Tibial nerve (tissue), 4 donors: ENCODE measurements around the gene RPP38. TPM values are rescaled to one million over a fixed set of nuclear protein-coding genes. Genes with fewer than 3 reads are reported as not detected.

ENCODE experiments used
- DNase-seq, 2 donors: peaks; one replicate each; pipeline ENCODE4 v3.0.0-alpha.2; 2019; ENCODE audit warnings: low spot score in 2 of 2
- H3K27ac ChIP-seq, 4 donors: fragments of 200-600 bp; sonication (generic) in 3 of 4; one replicate each; pipeline ENCODE4 v1.5.1; 2017 to 2019; ENCODE audit warnings: mild to moderate bottlenecking in 1 of 4
- H3K27me3 ChIP-seq, 2 donors: fragments of 200-600 bp; sonication (generic) in 1 of 2; one replicate each; pipeline versions ENCODE4 v1.5.1 to v1.6.0; 2017 to 2019
- H3K36me3 ChIP-seq, 3 donors: fragments of 200-600 bp; sonication (generic); one replicate each; pipeline ENCODE4 v1.5.1; 2018 to 2019
- H3K4me1 ChIP-seq, 4 donors: fragments of 200-600 bp; sonication (generic) in 3 of 4; one replicate each; pipeline ENCODE4 v1.5.1; 2017 to 2019
- H3K4me3 ChIP-seq, 4 donors: fragments of 200-600 bp; sonication (generic) in 3 of 4; one replicate each; pipeline ENCODE4 v1.5.1; 2017 to 2019; ENCODE audit warnings: mild to moderate bottlenecking in 1 of 4, moderate library complexity in 1 of 4
- H3K9me3 ChIP-seq, 4 donors: fragments of 200-600 bp; sonication (generic) in 3 of 4; one replicate each; pipeline ENCODE4 v1.5.1; 2017 to 2019
- EP300 ChIP-seq, 2 donors: sonication (generic); formaldehyde crosslinking; IDR thresholded peaks; one replicate each; pipeline ENCODE4 v1.6.1; 2017; ENCODE audit warnings: antibody characterized with exemption in 2 of 2, mild to moderate bottlenecking in 1 of 2
- POLR2A ChIP-seq, 2 donors: fragments of 450-650 bp; IDR thresholded peaks; one replicate each; pipeline ENCODE4 v1.6.1; 2017; ENCODE audit warnings: antibody characterized with exemption in 2 of 2, mild to moderate bottlenecking in 2 of 2, moderate library complexity in 2 of 2
- WGBS, 2 donors: methylation state at CpG; one replicate each; pipeline ENCODE4 v1.1.5; 2018; 5-methylcytosine and 5-hydroxymethylcytosine counted together
- total RNA-seq, 4 donors: library from RNA; depleted of rRNA; stranded (reverse); fragments of >200 nt; gene quantifications; one replicate each; pipeline ENCODE4 v1.1.0, GENCODE V29; 2016
- TF ChIP-seq, protein P1 (sequence below), 5 experiments: fragments of 200-600 bp in 3 of 5; fragments of 450-650 bp in 2 of 5; sonication (generic) in 3 of 5; IDR thresholded peaks; one replicate each; pipeline ENCODE4 v1.5.1; 2016 to 2019; ENCODE audit warnings: antibody characterized with exemption in 5 of 5, mild to moderate bottlenecking in 3 of 5, moderate library complexity in 2 of 5

Gene RPP38
- total RNA-seq, 4 donors from 2014 or later = 10.5 to 19.2 (median 16.5) TPM

DNA sequence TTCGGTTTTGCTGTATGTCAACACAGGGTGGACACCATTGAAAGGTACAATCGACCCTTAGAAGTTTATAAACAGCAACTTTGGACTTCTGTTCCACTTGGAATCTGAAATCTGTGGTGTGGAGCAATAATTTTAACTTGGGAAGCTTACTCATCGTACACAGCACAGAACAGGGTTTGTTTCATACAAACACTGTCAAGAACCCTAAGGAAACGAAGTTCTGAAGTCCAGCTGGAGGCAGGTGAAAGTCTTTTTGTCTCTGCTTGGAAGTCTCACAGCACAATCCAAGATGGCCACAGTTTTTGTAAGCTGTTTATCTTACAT is 39.8 kb downstream of the RPP38 start:
- DNase-seq = no peak
- no peak overlapping the region for H3K27ac ChIP-seq
- H3K36me3 ChIP-seq = peaks cover under 1 to 53% (median 19%) of the 10 kb centered on the region in 3 donors
- H3K9me3 ChIP-seq = no peaks in the 10 kb centered on the region
- 68 to 74% methylated on average over 4 of the region's 4 CpGs for WGBS, 2 donors
- TF ChIP-seq, protein P1, sequence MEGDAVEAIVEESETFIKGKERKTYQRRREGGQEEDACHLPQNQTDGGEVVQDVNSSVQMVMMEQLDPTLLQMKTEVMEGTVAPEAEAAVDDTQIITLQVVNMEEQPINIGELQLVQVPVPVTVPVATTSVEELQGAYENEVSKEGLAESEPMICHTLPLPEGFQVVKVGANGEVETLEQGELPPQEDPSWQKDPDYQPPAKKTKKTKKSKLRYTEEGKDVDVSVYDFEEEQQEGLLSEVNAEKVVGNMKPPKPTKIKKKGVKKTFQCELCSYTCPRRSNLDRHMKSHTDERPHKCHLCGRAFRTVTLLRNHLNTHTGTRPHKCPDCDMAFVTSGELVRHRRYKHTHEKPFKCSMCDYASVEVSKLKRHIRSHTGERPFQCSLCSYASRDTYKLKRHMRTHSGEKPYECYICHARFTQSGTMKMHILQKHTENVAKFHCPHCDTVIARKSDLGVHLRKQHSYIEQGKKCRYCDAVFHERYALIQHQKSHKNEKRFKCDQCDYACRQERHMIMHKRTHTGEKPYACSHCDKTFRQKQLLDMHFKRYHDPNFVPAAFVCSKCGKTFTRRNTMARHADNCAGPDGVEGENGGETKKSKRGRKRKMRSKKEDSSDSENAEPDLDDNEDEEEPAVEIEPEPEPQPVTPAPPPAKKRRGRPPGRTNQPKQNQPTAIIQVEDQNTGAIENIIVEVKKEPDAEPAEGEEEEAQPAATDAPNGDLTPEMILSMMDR (IDR thresholded peaks at IDR 0.05) = no peak
- no peaks in the 10 kb centered on the region for H3K27me3 ChIP-seq
- H3K4me1 ChIP-seq = peaks cover 0 to 12% (median 0%) of the 10 kb centered on the region in 4 donors
- no peak overlapping the region for H3K4me3 ChIP-seq

DNA sequence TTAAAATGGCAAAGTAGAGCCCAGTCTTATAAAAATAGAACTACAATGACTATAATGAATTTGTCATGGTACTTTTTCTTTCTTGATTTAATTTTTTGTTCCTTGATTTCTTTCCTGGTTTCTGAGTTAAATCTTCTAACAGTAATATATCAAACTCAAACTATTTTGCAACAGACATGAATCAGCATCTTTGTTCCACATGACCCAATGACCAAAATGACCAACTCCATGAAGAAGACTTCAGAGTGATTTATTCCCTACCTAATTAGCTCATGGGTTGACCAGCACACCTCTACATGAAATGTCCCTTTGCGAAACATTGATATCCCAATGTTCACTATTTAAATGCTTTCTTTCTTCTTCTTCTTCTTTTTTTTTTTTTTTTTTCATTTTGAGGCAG is 40.5 kb downstream of the RPP38 start:
- peaks cover 0 to 17% (median 0%) of the 10 kb centered on the region in 4 donors for H3K4me1 ChIP-seq
- no peaks in the 10 kb centered on the region for H3K27me3 ChIP-seq
- H3K27ac ChIP-seq = no peak overlapping the region
- 93 to 97% methylated on average over 1 of the region's 1 CpG for WGBS, 2 donors
- peaks cover 0 to 46% (median 18%) of the 10 kb centered on the region in 3 donors for H3K36me3 ChIP-seq
- TF ChIP-seq EP300 (IDR thresholded peaks at IDR 0.05) = no peak
- no peak for TF ChIP-seq POLR2A (IDR thresholded peaks at IDR 0.05)
- TF ChIP-seq, protein P1 (IDR thresholded peaks at IDR 0.05) = no peak
- H3K4me3 ChIP-seq = no peak overlapping the region
- no peak for DNase-seq
- no peaks in the 10 kb centered on the region for H3K9me3 ChIP-seq

DNA sequence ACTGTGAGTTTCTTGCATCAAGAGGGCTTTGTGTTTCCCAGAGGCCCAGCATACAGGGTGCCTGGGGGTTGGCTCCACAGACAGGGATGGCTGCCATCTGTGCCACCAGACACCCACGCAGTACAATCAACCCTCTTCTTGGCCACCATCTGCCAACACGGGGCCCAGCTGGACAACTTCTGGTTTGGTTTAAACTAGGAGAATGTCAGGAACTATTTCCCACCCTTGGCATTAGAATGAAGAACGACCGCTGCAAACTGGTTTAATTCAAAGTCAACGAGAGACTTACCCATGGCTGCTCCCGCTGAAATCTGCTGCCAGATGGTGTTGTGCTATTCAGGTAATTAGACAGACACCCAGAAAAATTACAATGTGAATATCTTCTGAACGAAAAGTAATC is 43.5 kb downstream of the RPP38 start:
- Histone ChIP-seq H3K4me1 (peaks cover 0 to 17% (median 0%) of the 10 kb centered on the region in 4 donors), H3K9me3 (no peaks in the 10 kb centered on the region), H3K4me3 (no peak overlapping the region), H3K27me3 (no peaks in the 10 kb centered on the region), H3K36me3 (peaks cover 0 to 19% (median 4%) of the 10 kb centered on the region in 3 donors), H3K27ac (peak overlapping the region in 1 of 4 donors; percentile 7)
- WGBS, 2 donors = 85 to 88% methylated on average over 7 of the region's 7 CpGs
- TF ChIP-seq EP300 (IDR thresholded peaks at IDR 0.05) = no peak
- no peak for TF ChIP-seq POLR2A (IDR thresholded peaks at IDR 0.05)
- TF ChIP-seq, protein P1 (IDR thresholded peaks at IDR 0.05) = no peak
- DNase-seq = no peak

DNA sequence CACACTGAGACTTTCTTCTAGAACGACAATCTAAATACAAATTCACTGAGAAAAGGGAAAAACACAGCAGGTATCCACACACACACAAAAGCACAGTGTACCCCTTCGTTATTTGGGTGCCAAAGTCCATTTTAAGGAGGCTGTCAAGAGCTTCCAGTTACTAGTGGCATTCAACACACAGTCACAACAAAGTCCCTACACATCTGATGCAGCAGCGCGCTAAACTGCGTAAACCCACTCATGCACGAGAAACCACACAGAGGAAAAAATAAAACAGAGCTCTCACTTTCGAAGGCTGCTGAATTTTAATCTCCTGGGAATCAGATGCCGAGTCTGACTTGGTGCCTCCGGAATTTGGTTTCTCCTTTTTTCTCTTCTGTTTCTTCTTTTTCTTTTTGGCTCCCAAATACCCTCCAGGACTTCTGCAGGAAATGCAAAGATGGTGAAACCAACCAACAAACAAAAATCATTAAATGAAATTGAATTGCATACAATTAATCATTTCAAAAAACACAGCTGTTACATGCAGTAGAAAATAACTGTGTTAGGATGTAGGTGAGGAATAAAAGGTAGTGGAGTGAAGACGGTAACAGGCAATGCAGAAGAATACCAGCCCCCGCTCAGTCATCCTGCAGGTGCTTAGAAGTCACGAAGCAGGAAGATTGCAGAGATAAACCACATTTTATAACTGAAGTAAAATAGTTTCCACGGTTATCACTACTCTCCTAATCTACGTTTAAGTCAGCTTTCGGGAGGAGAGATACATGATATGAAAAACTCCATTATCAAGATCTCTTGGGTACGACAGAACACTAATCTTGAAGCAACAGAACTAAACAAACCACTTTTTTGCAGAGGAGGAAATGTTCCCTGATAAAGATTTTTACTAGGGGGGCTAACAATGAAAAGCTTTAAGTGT is 44.2 kb downstream of the RPP38 start:
- 50 to 62% methylated on average over 16 of the region's 16 CpGs for WGBS, 2 donors
- TF ChIP-seq, protein P1 (IDR thresholded peaks at IDR 0.05) = no peak
- TF ChIP-seq EP300 (IDR thresholded peaks at IDR 0.05) = no peak
- DNase-seq = no peak
- H3K27ac ChIP-seq = peak overlapping the region in 2 of 4 donors; percentile 7 to 17
- H3K36me3 ChIP-seq = peaks cover 0 to 19% (median 4%) of the 10 kb centered on the region in 3 donors
- no peaks in the 10 kb centered on the region for H3K27me3 ChIP-seq
- H3K4me3 ChIP-seq = no peak overlapping the region
- H3K9me3 ChIP-seq = no peaks in the 10 kb centered on the region
- peaks cover 0 to 16% (median 0%) of the 10 kb centered on the region in 4 donors for H3K4me1 ChIP-seq

DNA sequence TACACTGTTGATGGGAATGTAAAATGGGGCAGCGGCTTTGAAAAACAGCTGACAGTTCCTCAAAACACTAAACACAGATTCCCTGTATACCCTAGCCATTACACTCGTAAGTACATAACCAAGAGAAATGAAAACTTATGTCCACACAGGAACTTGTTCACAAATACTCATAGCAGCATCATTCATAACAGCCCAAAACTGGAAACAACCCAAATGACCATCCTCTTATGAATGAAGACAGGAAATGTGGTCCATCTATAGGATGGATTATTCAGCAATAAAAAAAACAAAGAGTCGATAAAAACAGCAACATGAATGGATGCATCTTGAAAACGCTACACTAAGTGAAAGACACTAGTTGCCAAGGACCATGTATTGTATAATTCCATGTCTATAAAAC is 47.6 kb downstream of the RPP38 start:
- Histone ChIP-seq H3K27me3 (no peaks in the 10 kb centered on the region), H3K36me3 (peaks cover 0 to 9% (median 4%) of the 10 kb centered on the region in 3 donors), H3K4me1 (peaks cover 0 to 14% (median 0%) of the 10 kb centered on the region in 4 donors), H3K27ac (no peak overlapping the region), H3K4me3 (no peak overlapping the region), H3K9me3 (no peaks in the 10 kb centered on the region)
- no peak for DNase-seq
- 47 to 76% methylated on average over 4 of the region's 4 CpGs for WGBS, 2 donors
- no peak for TF ChIP-seq EP300 (IDR thresholded peaks at IDR 0.05)
- TF ChIP-seq, protein P1 (IDR thresholded peaks at IDR 0.05) = no peak
- no peak for TF ChIP-seq POLR2A (IDR thresholded peaks at IDR 0.05)
